ENCODE measurements around the gene GAREM1.

DNA sequence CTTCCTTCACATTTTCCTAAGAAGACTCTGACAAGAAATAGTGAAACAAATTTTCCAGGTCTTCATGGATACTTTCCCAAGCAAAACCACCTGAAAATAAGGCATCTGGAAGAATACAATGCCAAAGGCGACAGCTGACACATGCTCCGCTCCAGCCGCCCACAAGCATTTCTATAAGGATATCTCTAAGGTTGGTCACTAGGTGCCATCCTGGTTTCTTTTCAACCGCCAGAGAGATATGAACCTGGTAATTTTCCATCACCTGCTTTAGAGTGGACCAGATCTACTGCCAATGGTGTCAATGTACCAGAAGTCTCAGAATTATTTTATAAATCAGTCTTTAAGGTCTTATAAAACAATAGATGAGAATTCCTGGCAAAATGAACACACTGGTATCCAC, 97.2 kb downstream of the GAREM1 start:
- TF ChIP-seq TEAD4 (IDR thresholded peaks at IDR 0.05; ENCODE audit: borderline replicate concordance, insufficient read depth) (no peak), RXRA (IDR thresholded peaks at IDR 0.05; ENCODE audit: borderline replicate concordance, low read depth) (no peak), MXI1 (IDR thresholded peaks at IDR 0.05; ENCODE audit: low read depth, low read length) (no peak), FOXM1 (IDR thresholded peaks at IDR 0.05; ENCODE audit: low read depth) (no peak), POLR2AphosphoS5 (IDR thresholded peaks at IDR 0.05; ENCODE audit: low read depth, low read length) (no peak), NRF1 (IDR thresholded peaks at IDR 0.05; ENCODE audit: low read depth, low read length) (no peak), GABPA (IDR thresholded peaks at IDR 0.05; ENCODE audit: low read depth) (no peak)
- TF ChIP-seq, protein P1, sequence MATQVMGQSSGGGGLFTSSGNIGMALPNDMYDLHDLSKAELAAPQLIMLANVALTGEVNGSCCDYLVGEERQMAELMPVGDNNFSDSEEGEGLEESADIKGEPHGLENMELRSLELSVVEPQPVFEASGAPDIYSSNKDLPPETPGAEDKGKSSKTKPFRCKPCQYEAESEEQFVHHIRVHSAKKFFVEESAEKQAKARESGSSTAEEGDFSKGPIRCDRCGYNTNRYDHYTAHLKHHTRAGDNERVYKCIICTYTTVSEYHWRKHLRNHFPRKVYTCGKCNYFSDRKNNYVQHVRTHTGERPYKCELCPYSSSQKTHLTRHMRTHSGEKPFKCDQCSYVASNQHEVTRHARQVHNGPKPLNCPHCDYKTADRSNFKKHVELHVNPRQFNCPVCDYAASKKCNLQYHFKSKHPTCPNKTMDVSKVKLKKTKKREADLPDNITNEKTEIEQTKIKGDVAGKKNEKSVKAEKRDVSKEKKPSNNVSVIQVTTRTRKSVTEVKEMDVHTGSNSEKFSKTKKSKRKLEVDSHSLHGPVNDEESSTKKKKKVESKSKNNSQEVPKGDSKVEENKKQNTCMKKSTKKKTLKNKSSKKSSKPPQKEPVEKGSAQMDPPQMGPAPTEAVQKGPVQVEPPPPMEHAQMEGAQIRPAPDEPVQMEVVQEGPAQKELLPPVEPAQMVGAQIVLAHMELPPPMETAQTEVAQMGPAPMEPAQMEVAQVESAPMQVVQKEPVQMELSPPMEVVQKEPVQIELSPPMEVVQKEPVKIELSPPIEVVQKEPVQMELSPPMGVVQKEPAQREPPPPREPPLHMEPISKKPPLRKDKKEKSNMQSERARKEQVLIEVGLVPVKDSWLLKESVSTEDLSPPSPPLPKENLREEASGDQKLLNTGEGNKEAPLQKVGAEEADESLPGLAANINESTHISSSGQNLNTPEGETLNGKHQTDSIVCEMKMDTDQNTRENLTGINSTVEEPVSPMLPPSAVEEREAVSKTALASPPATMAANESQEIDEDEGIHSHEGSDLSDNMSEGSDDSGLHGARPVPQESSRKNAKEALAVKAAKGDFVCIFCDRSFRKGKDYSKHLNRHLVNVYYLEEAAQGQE (IDR thresholded peaks at IDR 0.05; ENCODE audit: low read depth, low read length), result no peak
